OCI-LY1 (cell line): ENCODE measurements around the gene KRTDAP.

Experiments used
- CTCF ChIP-seq: fragments of 200-600 bp; sonication (generic), shearing (Covaris generic); IDR thresholded peaks from 2 replicates; pipeline ENCODE4 v1.5.1; 2017; ENCODE audit warnings: mild to moderate bottlenecking, antibody characterized with exemption, low read length, moderate library complexity, mixed read lengths
- EZH2 ChIP-seq: fragments of 200-600 bp; sonication (generic), shearing (Covaris generic); IDR thresholded peaks from 2 replicates; pipeline ENCODE4 v1.8.0; 2017; ENCODE audit warnings: borderline replicate concordance, mixed run types, mild to moderate bottlenecking, antibody characterized with exemption, low read length, moderate library complexity, mixed read lengths

- TF ChIP-seq CTCF, result no peak
- no peak for TF ChIP-seq EZH2
These were observed 27.7 kb downstream of the KRTDAP start for GRCh38 chr19:35462476-35462953.
